ENCODE data around the gene EPN1. TPM values are rescaled to one million over a fixed set of nuclear protein-coding genes. Genes with fewer than 3 reads are reported as not detected.

The EPN1 gene
- total and polyA plus RNA-seq, 8 donors: 17.8 to 363 (median 183) TPM

DNA sequence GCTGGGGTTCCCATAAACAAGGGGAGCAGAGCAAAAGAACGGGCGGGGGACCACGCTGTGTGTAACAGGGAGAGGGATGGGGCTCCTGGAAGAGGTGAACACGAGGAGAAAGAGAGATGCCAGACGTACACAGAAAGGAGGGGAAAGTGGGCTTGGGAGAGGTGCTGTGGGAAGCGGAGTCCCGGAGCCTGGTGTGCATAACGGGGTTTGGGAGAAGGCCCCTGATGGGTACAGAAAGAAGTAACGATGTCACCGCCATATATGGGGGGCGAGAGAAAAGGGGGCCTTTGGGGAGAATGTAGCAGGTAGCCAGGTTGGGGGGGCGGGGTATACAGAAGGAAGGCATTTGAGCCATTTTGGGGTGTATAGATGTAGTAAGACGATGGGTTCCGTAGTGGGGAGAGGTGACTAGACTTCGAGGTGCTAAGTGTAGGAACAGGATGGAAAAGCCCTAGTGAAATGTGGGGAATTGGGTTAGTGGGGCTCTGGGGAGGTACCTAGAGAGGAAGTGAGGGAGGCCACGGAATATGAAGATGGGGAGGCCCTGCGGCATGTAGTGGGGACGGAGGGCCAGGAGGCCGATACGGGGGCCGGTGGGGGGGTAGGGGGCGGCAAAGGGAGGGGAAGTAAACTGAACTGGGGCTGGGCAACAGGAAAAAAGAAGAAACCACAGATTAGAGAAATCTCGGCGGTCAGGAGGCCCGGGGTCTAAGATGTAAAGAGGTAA, 33.4 kb upstream of the EPN1 start:
- Histone ChIP-seq H3K9me3 (no peaks in the 10 kb centered on the region), H3K36me3 (peaks cover 11 to 24% (median 18%) of the 10 kb centered on the region in 4 donors), H3K27ac (peak overlapping the region; percentile 89 to 97 (median 95)), H3K27me3 (peaks cover 0 to 6% (median 0%) of the 10 kb centered on the region in 3 donors), H3K4me1 (peaks cover 43 to 84% (median 81%) of the 10 kb centered on the region in 4 donors), H3K4me3 (peak overlapping the region; percentile 74 to 98 (median 97))
- 1 to 2% (median 2%) methylated on average over 25 of the region's 25 CpGs for WGBS, 5 donors
- DNase-seq: no peak
- intact Hi-C loops (cut with DNase I; ENCODE audit: low total_unique reads): no loop called here
- no peak for TF ChIP-seq EP300 (IDR thresholded peaks at IDR 0.05)
- no peak for TF ChIP-seq POLR2A (IDR thresholded peaks at IDR 0.05)
- TF ChIP-seq, protein P1, sequence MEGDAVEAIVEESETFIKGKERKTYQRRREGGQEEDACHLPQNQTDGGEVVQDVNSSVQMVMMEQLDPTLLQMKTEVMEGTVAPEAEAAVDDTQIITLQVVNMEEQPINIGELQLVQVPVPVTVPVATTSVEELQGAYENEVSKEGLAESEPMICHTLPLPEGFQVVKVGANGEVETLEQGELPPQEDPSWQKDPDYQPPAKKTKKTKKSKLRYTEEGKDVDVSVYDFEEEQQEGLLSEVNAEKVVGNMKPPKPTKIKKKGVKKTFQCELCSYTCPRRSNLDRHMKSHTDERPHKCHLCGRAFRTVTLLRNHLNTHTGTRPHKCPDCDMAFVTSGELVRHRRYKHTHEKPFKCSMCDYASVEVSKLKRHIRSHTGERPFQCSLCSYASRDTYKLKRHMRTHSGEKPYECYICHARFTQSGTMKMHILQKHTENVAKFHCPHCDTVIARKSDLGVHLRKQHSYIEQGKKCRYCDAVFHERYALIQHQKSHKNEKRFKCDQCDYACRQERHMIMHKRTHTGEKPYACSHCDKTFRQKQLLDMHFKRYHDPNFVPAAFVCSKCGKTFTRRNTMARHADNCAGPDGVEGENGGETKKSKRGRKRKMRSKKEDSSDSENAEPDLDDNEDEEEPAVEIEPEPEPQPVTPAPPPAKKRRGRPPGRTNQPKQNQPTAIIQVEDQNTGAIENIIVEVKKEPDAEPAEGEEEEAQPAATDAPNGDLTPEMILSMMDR (IDR thresholded peaks at IDR 0.05): no peak
- no peak for TF ChIP-seq POLR2AphosphoS5 (IDR thresholded peaks at IDR 0.05)

DNA sequence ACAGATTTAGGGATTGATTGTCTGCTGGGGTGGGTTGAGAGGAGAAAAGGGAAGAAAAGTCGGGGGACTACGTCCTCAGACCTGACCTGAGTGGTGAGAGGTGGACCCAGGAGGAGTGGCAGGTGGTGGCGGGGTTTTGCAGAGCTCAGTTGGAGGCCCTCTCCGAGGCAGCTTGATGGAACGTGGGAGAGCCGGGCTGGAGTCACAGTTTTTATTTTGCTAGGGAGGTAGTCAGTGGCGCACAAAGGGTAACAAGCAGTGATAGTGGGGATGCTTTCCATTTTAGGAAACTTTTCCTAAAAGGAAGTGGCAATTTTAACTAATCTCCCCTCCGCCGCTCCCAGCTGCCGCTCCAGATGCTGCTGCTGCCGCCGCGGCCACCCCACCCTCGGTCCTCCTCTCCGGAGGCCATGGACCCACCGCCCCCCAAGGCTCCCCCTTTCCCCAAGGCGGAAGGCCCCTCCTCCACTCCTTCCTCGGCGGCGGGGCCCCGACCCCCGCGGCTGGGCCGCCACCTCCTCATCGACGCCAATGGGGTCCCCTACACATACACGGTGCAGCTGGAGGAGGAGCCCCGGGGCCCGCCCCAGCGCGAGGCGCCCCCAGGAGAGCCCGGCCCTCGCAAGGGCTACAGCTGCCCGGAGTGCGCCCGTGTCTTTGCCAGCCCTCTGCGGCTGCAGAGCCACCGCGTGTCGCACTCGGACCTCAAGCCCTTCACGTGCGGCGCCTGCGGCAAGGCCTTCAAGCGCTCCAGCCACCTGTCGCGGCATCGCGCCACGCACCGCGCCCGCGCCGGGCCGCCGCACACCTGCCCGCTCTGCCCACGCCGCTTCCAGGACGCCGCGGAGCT, 32.6 kb upstream of the EPN1 start:
- intact Hi-C loops (cut with DNase I; ENCODE audit: low total_unique reads): no loop called here
- 1 to 2% (median 1%) methylated on average over 10 to 65 of the region's 65 CpGs for WGBS, 5 donors
- H3K4me1 ChIP-seq: peaks cover 43 to 84% (median 80%) of the 10 kb centered on the region in 4 donors

DNA sequence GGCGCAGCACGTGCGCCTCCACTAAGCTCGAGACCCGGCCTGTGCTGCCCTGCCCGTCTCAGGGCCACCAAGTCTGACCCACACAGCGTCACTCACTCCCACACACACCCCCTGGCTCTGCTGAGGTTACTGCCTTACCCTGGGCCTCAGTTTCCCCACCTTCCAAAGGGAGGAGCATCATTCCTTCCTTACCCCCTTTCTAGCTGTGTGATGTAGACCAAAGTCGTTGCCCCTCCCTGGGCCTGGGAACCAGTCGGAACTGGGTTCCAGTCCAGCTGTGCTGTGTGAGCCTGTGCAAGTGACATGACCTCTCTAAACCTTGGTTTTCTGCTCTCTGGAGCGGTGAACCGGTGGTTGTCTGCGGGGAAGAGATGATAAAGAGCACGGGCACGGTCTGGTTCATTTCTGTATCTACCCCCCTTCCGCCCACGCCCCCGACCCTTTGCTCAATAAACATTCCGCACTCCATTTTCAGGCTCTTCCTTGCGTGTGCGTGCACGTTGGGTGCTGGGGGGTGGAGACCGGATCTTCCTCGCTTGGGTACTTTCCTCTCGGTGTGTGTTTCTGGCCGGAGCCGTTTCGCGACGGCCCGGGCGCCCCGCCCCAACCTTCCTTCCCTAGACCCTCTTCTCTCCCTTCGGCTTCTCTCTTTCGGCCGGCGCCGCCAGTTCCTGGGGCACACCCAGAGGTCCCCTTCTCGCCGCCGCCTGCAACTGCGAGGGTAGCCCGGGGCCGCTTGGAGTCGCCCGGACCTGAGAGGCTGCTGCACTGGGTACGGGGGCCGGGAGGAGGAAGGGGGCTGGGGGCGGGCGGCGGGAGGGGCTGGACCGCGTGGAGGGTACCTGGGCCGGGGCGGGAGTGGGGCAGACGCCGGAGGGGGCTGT, 31.8 kb upstream of the EPN1 start, which contains the start of gene ZNF581:
TSS of gene ZNF581 (plus strand) at position 647 of the 884 bp plus-strand sequence. CDS start 923 bp downstream, outside the sequence.
- peaks cover 0 to 6% (median 0%) of the 10 kb centered on the region in 3 donors for H3K27me3 ChIP-seq
- H3K9me3 ChIP-seq: no peaks in the 10 kb centered on the region
- 0 to 2% (median 1%) methylated on average over 41 to 56 of the region's 56 CpGs for whole genome bisulfite sequencing, 5 donors
- TF ChIP-seq EP300 (IDR thresholded peaks at IDR 0.05) (no peak), POLR2AphosphoS5 (IDR thresholded peaks at IDR 0.05) (peak; percentile 28 to 78 (median 37))
- peak within 1 kb of the TSS; percentile 74 to 98 (median 97) for H3K4me3 ChIP-seq
- peaks cover 45 to 80% (median 78%) of the 10 kb centered on the region in 4 donors for H3K4me1 ChIP-seq
- H3K36me3 ChIP-seq: peaks cover 11 to 19% (median 18%) of the 10 kb centered on the region in 4 donors
- intact Hi-C loops (cut with DNase I; ENCODE audit: low total_unique reads): no loop called here
- peak; percentile 83 to 88 for DNase-seq
- peak within 1 kb of the TSS; percentile 91 to 97 (median 95) for H3K27ac ChIP-seq

More for the DNA sequence above, 32.6 kb upstream of the EPN1 start:
- peak; percentile 39 to 63 for DNase-seq
- Histone ChIP-seq H3K36me3 (peaks cover 11 to 24% (median 18%) of the 10 kb centered on the region in 4 donors), H3K27ac (peak overlapping the region; percentile 91 to 97 (median 95)), H3K4me3 (peak overlapping the region; percentile 74 to 98 (median 97)), H3K27me3 (peaks cover 0 to 6% (median 0%) of the 10 kb centered on the region in 3 donors), H3K9me3 (no peaks in the 10 kb centered on the region)
- TF ChIP-seq, protein P1 (IDR thresholded peaks at IDR 0.05): no peak
- TF ChIP-seq POLR2A (IDR thresholded peaks at IDR 0.05): no peak
- TF ChIP-seq POLR2AphosphoS5 (IDR thresholded peaks at IDR 0.05): peak in 1 of 3 donors; percentile 26

DNA sequence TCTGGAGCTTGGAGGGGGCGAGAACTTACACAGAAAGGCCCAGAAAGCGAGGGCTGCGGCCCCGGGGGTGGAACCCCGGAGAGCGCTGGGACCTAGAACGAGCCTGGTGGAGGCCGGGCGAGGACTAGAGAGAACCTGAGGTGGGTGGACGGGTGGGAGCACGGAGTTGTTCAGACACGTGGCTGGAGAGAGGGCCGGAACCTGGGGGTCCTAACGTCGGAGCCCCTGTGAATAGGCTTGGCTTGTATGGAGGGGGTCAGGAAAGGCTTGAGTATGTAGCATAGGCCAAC, 31.2 kb upstream of the EPN1 start:
- WGBS, 5 donors: 0 to 2% (median 0%) methylated on average over 14 to 15 of the region's 15 CpGs
- H3K4me3 ChIP-seq: peak overlapping the region; percentile 74 to 98 (median 97)
- peak overlapping the region; percentile 28 to 97 (median 95) for H3K27ac ChIP-seq
- H3K27me3 ChIP-seq: peaks cover 0 to 6% (median 0%) of the 10 kb centered on the region in 3 donors
- H3K9me3 ChIP-seq: no peaks in the 10 kb centered on the region
- H3K4me1 ChIP-seq: peaks cover 47 to 81% (median 79%) of the 10 kb centered on the region in 4 donors
- intact Hi-C loops (cut with DNase I; ENCODE audit: low total_unique reads): no loop called here
- peaks cover 11 to 19% (median 16%) of the 10 kb centered on the region in 4 donors for H3K36me3 ChIP-seq
- TF ChIP-seq, protein P1 (IDR thresholded peaks at IDR 0.05): no peak
- TF ChIP-seq EP300 (IDR thresholded peaks at IDR 0.05) (no peak), POLR2A (IDR thresholded peaks at IDR 0.05) (no peak), POLR2AphosphoS5 (IDR thresholded peaks at IDR 0.05) (no peak)
- DNase-seq: no peak

Data from stomach (tissue), 9 donors.